Activated B cell treated with CpG ODN at 0.5 μM for 24 hours (primary cell): Measurements from ENCODE around the gene DPF1. TPM values are rescaled to one million over a fixed set of nuclear protein-coding genes. Genes with fewer than 3 reads are reported as not detected.

Experiments
- ATAC-seq: fragments of 200-7000 bp; cut with Tn5 transposase; one replicate; pipeline ENCODE4 v1.10.0; 2021; ENCODE audit warnings: low read depth, mild to moderate bottlenecking, moderate library complexity
- CTCF ChIA-PET: fragments of 350-600 bp; sonication (Branson Sonifier 250); formaldehyde crosslinking; loops from one replicate; lab custom pipeline; 2021; ENCODE audit warnings: antibody characterized with exemption; lab: Charles Lee
- POLR2A ChIA-PET: fragments of 350-600 bp; sonication (Branson Sonifier 250); formaldehyde crosslinking; loops from one replicate; lab custom pipeline; 2021; ENCODE audit warnings: antibody characterized with exemption; lab: Charles Lee
- DNase-seq: peaks from one replicate; pipeline ENCODE4 v3.0.0; 2022
- H3K27ac Mint-ChIP-seq: one replicate; pipeline ENCODE4 v1.8.0; 2020; ENCODE audit warnings: mixed read lengths
- H3K27me3 Mint-ChIP-seq: one replicate; pipeline ENCODE4 v1.8.0; 2021; ENCODE audit warnings: mixed read lengths
- H3K36me3 Mint-ChIP-seq: one replicate; pipeline ENCODE4 v1.8.0; 2021; ENCODE audit warnings: low read depth, mixed read lengths
- H3K4me1 Mint-ChIP-seq: one replicate; pipeline ENCODE4 v1.8.0; 2021; ENCODE audit warnings: mixed read lengths
- H3K4me3 Mint-ChIP-seq: one replicate; pipeline ENCODE4 v1.8.0; 2020; ENCODE audit warnings: mild to moderate bottlenecking, mixed read lengths
- H3K9me3 Mint-ChIP-seq: one replicate; pipeline ENCODE4 v1.8.0; 2020; ENCODE audit warnings: mixed read lengths
- CTCF ChIP-seq: fragments of 200-600 bp; IDR thresholded peaks from one replicate; pipeline ENCODE4 v1.8.0; 2022; ENCODE audit warnings: antibody characterized with exemption, mild to moderate bottlenecking
- intact Hi-C: fragments of 100-400 bp; cut with micrococcal nuclease; formaldehyde crosslinking; loops from one replicate; pipeline ENCODE4 v1.15.1; 2024
- total RNA-seq: library from RNA; stranded (reverse); gene quantifications from 2 replicates; pipeline ENCODE4 v1.2.3, GENCODE V29; 2022

The DPF1 gene
- total RNA-seq, 1 donor from 2014 or later = not detected

GRCh38 chr19:38183251-38183897 lies 40.6 kb downstream of the DPF1 start:
- CTCF ChIA-PET = no interaction called here
- Mint-ChIP-seq H3K27me3 (no peaks in the 10 kb centered on the region), H3K27ac (no peak overlapping the region), H3K4me3 (no peak overlapping the region), H3K4me1 (peaks cover 5% of the 10 kb centered on the region), H3K36me3 (peaks cover 70% of the 10 kb centered on the region), H3K9me3 (peaks cover 5% of the 10 kb centered on the region)
- no peak for DNase-seq
- intact Hi-C loops = no loop called here
- no peak for TF ChIP-seq CTCF
- no peak for ATAC-seq
- POLR2A ChIA-PET = no interaction called here

- ChIA-PET CTCF (no interaction called here), POLR2A (interaction anchor here (0.7 kb wide), 1 partner anchor 229 kb away, joined by 3 read pairs; no protein-coding TSS in a partner anchor)
- intact Hi-C loops = no loop called here
- no peak for TF ChIP-seq CTCF
- H3K27me3 Mint-ChIP-seq = no peaks in the 10 kb centered on the region
- peaks cover 5% of the 10 kb centered on the region for H3K9me3 Mint-ChIP-seq
- H3K27ac Mint-ChIP-seq = no peak overlapping the region
- no peak for DNase-seq
- no peak overlapping the region for H3K4me3 Mint-ChIP-seq
- peaks cover 5% of the 10 kb centered on the region for H3K4me1 Mint-ChIP-seq
- H3K36me3 Mint-ChIP-seq = peaks cover 72% of the 10 kb centered on the region
- no peak for ATAC-seq
Measured at GRCh38 chr19:38182536-38183210, 41.3 kb downstream of the DPF1 start.

- no peaks in the 10 kb centered on the region for H3K4me1 Mint-ChIP-seq
- intact Hi-C loops = no loop called here
- ChIA-PET CTCF (no interaction called here), POLR2A (no interaction called here)
- DNase-seq = no peak
- no peaks in the 10 kb centered on the region for H3K27me3 Mint-ChIP-seq
- no peak for ATAC-seq
- H3K4me3 Mint-ChIP-seq = no peak overlapping the region
- no peak overlapping the region for H3K27ac Mint-ChIP-seq
- H3K9me3 Mint-ChIP-seq = peaks cover 5% of the 10 kb centered on the region
- TF ChIP-seq CTCF = no peak
- H3K36me3 Mint-ChIP-seq = peaks cover 74% of the 10 kb centered on the region
Measured at GRCh38 chr19:38180071-38180470, 44.0 kb downstream of the DPF1 start.

- no peaks in the 10 kb centered on the region for H3K27me3 Mint-ChIP-seq
- H3K27ac Mint-ChIP-seq = no peak overlapping the region
- H3K36me3 Mint-ChIP-seq = peaks cover 69% of the 10 kb centered on the region
- intact Hi-C loops = no loop called here
- POLR2A ChIA-PET = no interaction called here
- CTCF ChIA-PET = interaction anchor here (0.7 kb wide), 1 partner anchor 80 kb away, joined by 3 read pairs; no protein-coding TSS in a partner anchor
- no peaks in the 10 kb centered on the region for H3K4me1 Mint-ChIP-seq
- no peak for DNase-seq
- H3K9me3 Mint-ChIP-seq = peaks cover 5% of the 10 kb centered on the region
- H3K4me3 Mint-ChIP-seq = no peak overlapping the region
- no peak for TF ChIP-seq CTCF
- no peak for ATAC-seq
Measured at GRCh38 chr19:38175422-38175821, 48.6 kb downstream of the DPF1 start.

GRCh38 chr19:38173291-38174041 lies 50.6 kb downstream of the DPF1 start:
- ChIA-PET CTCF (no interaction called here), POLR2A (no interaction called here)
- no peak for DNase-seq
- no peak overlapping the region for H3K27ac Mint-ChIP-seq
- intact Hi-C loops = no loop called here
- no peak for ATAC-seq
- no peaks in the 10 kb centered on the region for H3K9me3 Mint-ChIP-seq
- peaks cover 67% of the 10 kb centered on the region for H3K36me3 Mint-ChIP-seq
- H3K4me3 Mint-ChIP-seq = no peak overlapping the region
- no peaks in the 10 kb centered on the region for H3K4me1 Mint-ChIP-seq
- no peak for TF ChIP-seq CTCF
- H3K27me3 Mint-ChIP-seq = no peaks in the 10 kb centered on the region
